H9 (cell line): ENCODE measurements around the gene DOCK10. TPM values are rescaled to one million over a fixed set of nuclear protein-coding genes. Genes with fewer than 3 reads are reported as not detected.

Source experiments
- DNase-seq: peaks from one replicate; pipeline ENCODE4 v3.0.0-alpha.2; 2017
- H2AFZ ChIP-seq: one replicate; pipeline ENCODE4 v1.6.1; 2013; ENCODE audit warnings: mild to moderate bottlenecking, low read length, control low read depth, moderate library complexity
- H2AK5ac ChIP-seq: 2 replicates; pipeline ENCODE4 v1.6.1; 2013; ENCODE audit warnings: low read length, control low read depth, mixed read lengths; ENCODE audit not compliant: insufficient read length
- H2BK120ac ChIP-seq: one replicate; pipeline ENCODE4 v1.6.1; 2013; ENCODE audit warnings: low read depth, mild to moderate bottlenecking, low read length, control low read depth, inconsistent platforms; ENCODE audit not compliant: poor library complexity, severe bottlenecking
- H2BK12ac ChIP-seq: 2 replicates; pipeline ENCODE4 v1.6.1; 2013; ENCODE audit warnings: low read length, control low read depth, mixed read lengths, low read depth; ENCODE audit not compliant: insufficient read length
- H2BK15ac ChIP-seq: 2 replicates; pipeline ENCODE4 v1.6.1; 2013; ENCODE audit warnings: low read depth, low read length, control low read depth
- H2BK20ac ChIP-seq: one replicate; pipeline ENCODE4 v1.6.1; 2013; ENCODE audit warnings: low read depth, mild to moderate bottlenecking, low read length, control low read depth, inconsistent platforms; ENCODE audit not compliant: poor library complexity, severe bottlenecking
- H2BK5ac ChIP-seq: 2 replicates; pipeline ENCODE4 v1.6.1; 2013; ENCODE audit warnings: low read length, control low read depth, mixed read lengths; ENCODE audit not compliant: insufficient read length
- H3K14ac ChIP-seq: 2 replicates; pipeline ENCODE4 v1.6.1; 2013; ENCODE audit warnings: low read length, control low read depth; ENCODE audit not compliant: insufficient read depth
- H3K18ac ChIP-seq: 2 replicates; pipeline ENCODE4 v1.6.1; 2013; ENCODE audit warnings: low read depth, mild to moderate bottlenecking, mixed read lengths, low read length, control low read depth; ENCODE audit not compliant: insufficient read length
- H3K23ac ChIP-seq: 2 replicates; pipeline ENCODE4 v1.6.1; 2013; ENCODE audit warnings: low read length, control low read depth, mixed read lengths, low read depth; ENCODE audit not compliant: insufficient read length
- H3K23me2 ChIP-seq: 2 replicates; pipeline ENCODE4 v1.6.1; 2013; ENCODE audit warnings: low read depth, mild to moderate bottlenecking, mixed read lengths, low read length, control low read depth; ENCODE audit not compliant: insufficient read length, poor library complexity, severe bottlenecking
- H3K27ac ChIP-seq: 2 replicates; pipeline ENCODE4 v1.5.1; 2013; ENCODE audit warnings: low read length, control low read depth, mixed read lengths, low read depth; ENCODE audit not compliant: insufficient read length
- H3K27me3 ChIP-seq: 2 replicates; pipeline ENCODE4 v1.6.1; 2013; ENCODE audit warnings: low read length, control low read depth, inconsistent platforms; ENCODE audit not compliant: insufficient read depth
- H3K4ac ChIP-seq: 2 replicates; pipeline ENCODE4 v1.6.1; 2013; ENCODE audit warnings: low read depth, mild to moderate bottlenecking, control low read depth, inconsistent platforms, low read length, moderate library complexity
- H3K4me1 ChIP-seq: 2 replicates; pipeline ENCODE4 v1.6.1; 2013; ENCODE audit warnings: low read length, control low read depth, inconsistent platforms; ENCODE audit not compliant: insufficient read depth
- H3K4me2 ChIP-seq: 2 replicates; pipeline ENCODE4 v1.6.1; 2013; ENCODE audit warnings: low read length, control low read depth, mixed read lengths; ENCODE audit not compliant: insufficient read length, insufficient read depth
- H3K56ac ChIP-seq: 2 replicates; pipeline ENCODE4 v1.6.1; 2013; ENCODE audit warnings: low read depth, mild to moderate bottlenecking, mixed read lengths, low read length, control low read depth; ENCODE audit not compliant: insufficient read length
- H3K79me1 ChIP-seq: 2 replicates; pipeline ENCODE4 v1.6.1; 2013; ENCODE audit warnings: low read depth, mild to moderate bottlenecking, moderate library complexity, low read length, control low read depth, inconsistent platforms; ENCODE audit not compliant: insufficient read depth, poor library complexity, severe bottlenecking
- H3K79me2 ChIP-seq: 2 replicates; pipeline ENCODE4 v1.6.1; 2013; ENCODE audit warnings: low read length, control low read depth, inconsistent platforms; ENCODE audit not compliant: insufficient read depth
- H3K9ac ChIP-seq: 2 replicates; pipeline ENCODE4 v1.6.1; 2013; ENCODE audit warnings: low read length, control low read depth, mixed read lengths; ENCODE audit not compliant: insufficient read length; ENCODE audit errors: extremely low read depth
- H3K9me3 ChIP-seq: one replicate; pipeline ENCODE4 v1.6.1; 2013; ENCODE audit warnings: low read depth, low read length, inconsistent platforms; ENCODE audit not compliant: control insufficient read depth
- H3T11ph ChIP-seq: one replicate; pipeline ENCODE4 v1.6.1; 2013; ENCODE audit warnings: mild to moderate bottlenecking, low read length, control low read depth, inconsistent platforms
- H4K20me1 ChIP-seq: one replicate; pipeline ENCODE4 v1.6.1; 2013; ENCODE audit not compliant: control insufficient read depth, insufficient read length, insufficient read depth
- H4K5ac ChIP-seq: 2 replicates; pipeline ENCODE4 v1.6.1; 2013; ENCODE audit warnings: low read depth, mild to moderate bottlenecking, mixed read lengths, low read length, control low read depth; ENCODE audit not compliant: insufficient read length
- H4K8ac ChIP-seq: replicated peaks from 2 replicates; pipeline ENCODE4 v1.6.1; 2013; ENCODE audit warnings: low read length, control low read depth, mixed read lengths, low read depth; ENCODE audit not compliant: insufficient read length
- H4K91ac ChIP-seq: 2 replicates; pipeline ENCODE4 v1.6.1; 2013; ENCODE audit warnings: low read depth, mild to moderate bottlenecking, moderate library complexity, mixed read lengths, low read length, control low read depth; ENCODE audit not compliant: insufficient read length
- H3K27ac Mint-ChIP-seq, 3 experiments: 2 replicates in 2 of 3; 3 replicates in 1 of 3; pipeline ENCODE4 v1.8.0; 2020 to 2021; ENCODE audit warnings: mixed read lengths in 3 of 3, mild to moderate bottlenecking in 1 of 3, moderate library complexity in 1 of 3
- H3K27me3 Mint-ChIP-seq: 2 replicates; pipeline ENCODE4 v1.8.0; 2021; ENCODE audit warnings: low read depth, mild to moderate bottlenecking, moderate library complexity, mixed read lengths
- H3K36me3 Mint-ChIP-seq, 3 experiments: 2 replicates in 2 of 3; 3 replicates in 1 of 3; pipeline ENCODE4 v1.8.0; 2020 to 2021; ENCODE audit warnings: low read depth in 3 of 3, mixed read lengths in 3 of 3; ENCODE audit not compliant: insufficient read depth in 1 of 3
- H3K4me1 Mint-ChIP-seq, 2 experiments: 2 replicates each; pipeline ENCODE4 v1.8.0; 2020; ENCODE audit warnings: mixed read lengths in 2 of 2
- H3K4me3 Mint-ChIP-seq, 2 experiments: 2 replicates in 1 of 2; 3 replicates in 1 of 2; pipeline ENCODE4 v1.8.0; 2020 to 2021; ENCODE audit warnings: mild to moderate bottlenecking in 2 of 2, mixed read lengths in 2 of 2, moderate library complexity in 1 of 2
- H3K9me3 Mint-ChIP-seq, 2 experiments: 2 replicates in 1 of 2; 3 replicates in 1 of 2; pipeline ENCODE4 v1.8.0; 2020; ENCODE audit warnings: mild to moderate bottlenecking in 2 of 2, mixed read lengths in 2 of 2, moderate library complexity in 1 of 2
- CTCF ChIP-seq: fragments of 200-600 bp; sonication (generic); conservative IDR thresholded peaks from 3 replicates; pipeline ENCODE4 v1.8.0; 2021; ENCODE audit warnings: antibody characterized with exemption, mild to moderate bottlenecking
- WGBS: extraction: QIAGEN DNeasy Blood & Tissue Kit; methylation state at CpG from one replicate; pipeline ENCODE4 v1.1.7; 2013; ENCODE audit warnings: missing lambda C conversion rate, low lambda C conversion rate, mixed read lengths; ENCODE audit not compliant: insufficient read length; ENCODE audit errors: extremely low coverage; 5-methylcytosine and 5-hydroxymethylcytosine counted together
- total RNA-seq: library from RNA; stranded (reverse); gene quantifications from 2 replicates; pipeline ENCODE4 v1.2.1, GENCODE V29; 2021

Gene DOCK10
- total RNA-seq, 1 experiment from 2014 or later, result 0.79 TPM

- no peak overlapping the region for H3K18ac ChIP-seq
- H3K27ac Mint-ChIP-seq, result no peak overlapping the region
- H3K4ac ChIP-seq, result no peak overlapping the region
- no peak overlapping the region for H3K23ac ChIP-seq
- H2AFZ ChIP-seq, result no peak overlapping the region
- H3K27me3 ChIP-seq, result no peaks in the 10 kb centered on the region
- no peak overlapping the region for H3T11ph ChIP-seq
- peaks cover 3 to 4% of the 10 kb centered on the region in 2 experiments; a peak in 2 of 4 replicates for H3K4me1 Mint-ChIP-seq
- H4K5ac ChIP-seq, result no peak overlapping the region
- TF ChIP-seq CTCF, result no peak
- H3K4me3 Mint-ChIP-seq, result no peak overlapping the region
- H3K4me1 ChIP-seq, result no peaks in the 10 kb centered on the region
- H2BK5ac ChIP-seq, result no peak overlapping the region
- no peak overlapping the region for H3K56ac ChIP-seq
- DNase-seq, result no peak
- no peak overlapping the region for H2BK120ac ChIP-seq
- no peak overlapping the region for H3K9ac ChIP-seq
- WGBS, result no CpG with 5 or more reads among the region's 4 CpGs
- no peak overlapping the region for H2BK15ac ChIP-seq
- H3K79me2 ChIP-seq, result no peaks in the 10 kb centered on the region
- H3K79me1 ChIP-seq, result no peaks in the 10 kb centered on the region
- H2BK20ac ChIP-seq, result no peak overlapping the region
- H3K27ac ChIP-seq, result no peak overlapping the region
- no peaks in the 10 kb centered on the region for H3K36me3 Mint-ChIP-seq
- no peaks in the 10 kb centered on the region for H3K23me2 ChIP-seq
- no peaks in the 10 kb centered on the region for H4K20me1 ChIP-seq
- H4K91ac ChIP-seq, result no peak overlapping the region
- no peak overlapping the region for H2BK12ac ChIP-seq
- no peak overlapping the region for H3K14ac ChIP-seq
- H3K9me3 Mint-ChIP-seq, result no peaks in the 10 kb centered on the region
- no peaks in the 10 kb centered on the region for H3K27me3 Mint-ChIP-seq
- H3K4me2 ChIP-seq, result no peak overlapping the region
- H2AK5ac ChIP-seq, result no peak overlapping the region
- H4K8ac ChIP-seq, result no peak overlapping the region
- no peaks in the 10 kb centered on the region for H3K9me3 ChIP-seq
Observed at GRCh38 chr2:224975761-224976160, 66.5 kb downstream of the DOCK10 start.
